Measurements from ENCODE around the gene XAB2.

Gene XAB2

GRCh38 chr19:7648265-7649014 is 19.1 kb upstream of the XAB2 start:
- no peaks in the 10 kb centered on the region for H3K9me3 ChIP-seq
- H3K27ac ChIP-seq: no peak overlapping the region
- DNase-seq: no peak
- TF ChIP-seq CTCF (IDR thresholded peaks at IDR 0.05): no peak
- peaks cover 0 to 26% (median 0%) of the 10 kb centered on the region in 3 donors for H3K36me3 ChIP-seq
- H3K27me3 ChIP-seq: peaks cover 0 to 80% of the 10 kb centered on the region in 2 donors
- H3K4me1 ChIP-seq: no peaks in the 10 kb centered on the region
- H3K4me3 ChIP-seq: no peak overlapping the region
- intact Hi-C loops (cut with DNase I; ENCODE audit: low total_unique reads): loop anchor here (10.0 kb wide), 1 partner anchor 146 kb away; no protein-coding TSS in a partner anchor

DNA sequence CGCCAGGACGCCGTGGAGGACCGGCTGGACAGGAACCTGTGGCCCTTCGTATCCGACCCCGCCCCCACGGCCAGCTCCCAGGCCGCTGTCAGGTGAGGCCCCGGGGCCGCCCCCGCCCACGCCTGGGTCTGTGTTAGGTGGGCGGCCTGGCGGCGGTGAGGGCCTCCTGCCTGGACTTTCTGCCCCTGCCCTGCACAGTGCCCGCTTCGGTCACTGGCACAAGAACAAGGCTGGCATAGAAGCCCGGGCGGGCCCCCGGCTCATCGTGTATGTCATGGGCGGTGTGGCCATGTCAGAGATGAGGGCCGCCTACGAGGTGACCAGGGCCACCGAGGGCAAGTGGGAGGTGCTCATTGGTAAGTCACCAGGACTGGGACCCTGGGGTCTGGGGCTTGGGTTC is 17.8 kb upstream of the XAB2 start:
- TF ChIP-seq CTCF (IDR thresholded peaks at IDR 0.05): no peak
- DNase-seq: no peak
- Histone ChIP-seq H3K9me3 (no peaks in the 10 kb centered on the region), H3K4me1 (no peaks in the 10 kb centered on the region), H3K4me3 (no peak overlapping the region), H3K27me3 (peaks cover 0 to 78% of the 10 kb centered on the region in 2 donors), H3K27ac (no peak overlapping the region), H3K36me3 (peaks cover 0 to 31% (median 0%) of the 10 kb centered on the region in 3 donors)
- intact Hi-C loops (cut with DNase I; ENCODE audit: low total_unique reads): loop anchor here (10.0 kb wide), 1 partner anchor 148 kb away; no protein-coding TSS in a partner anchor

- intact Hi-C loops (cut with DNase I; ENCODE audit: low total_unique reads): loop anchor here (10.0 kb wide), 1 partner anchor 148 kb away; no protein-coding TSS in a partner anchor
- Histone ChIP-seq H3K9me3 (no peaks in the 10 kb centered on the region), H3K27ac (no peak overlapping the region), H3K27me3 (peaks cover 0 to 73% of the 10 kb centered on the region in 2 donors), H3K36me3 (peaks cover 0 to 31% (median 0%) of the 10 kb centered on the region in 3 donors), H3K4me3 (no peak overlapping the region), H3K4me1 (no peaks in the 10 kb centered on the region)
- TF ChIP-seq CTCF (IDR thresholded peaks at IDR 0.05): no peak
- no peak for DNase-seq
These were observed 17.0 kb upstream of the XAB2 start for GRCh38 chr19:7646426-7646700.

DNA sequence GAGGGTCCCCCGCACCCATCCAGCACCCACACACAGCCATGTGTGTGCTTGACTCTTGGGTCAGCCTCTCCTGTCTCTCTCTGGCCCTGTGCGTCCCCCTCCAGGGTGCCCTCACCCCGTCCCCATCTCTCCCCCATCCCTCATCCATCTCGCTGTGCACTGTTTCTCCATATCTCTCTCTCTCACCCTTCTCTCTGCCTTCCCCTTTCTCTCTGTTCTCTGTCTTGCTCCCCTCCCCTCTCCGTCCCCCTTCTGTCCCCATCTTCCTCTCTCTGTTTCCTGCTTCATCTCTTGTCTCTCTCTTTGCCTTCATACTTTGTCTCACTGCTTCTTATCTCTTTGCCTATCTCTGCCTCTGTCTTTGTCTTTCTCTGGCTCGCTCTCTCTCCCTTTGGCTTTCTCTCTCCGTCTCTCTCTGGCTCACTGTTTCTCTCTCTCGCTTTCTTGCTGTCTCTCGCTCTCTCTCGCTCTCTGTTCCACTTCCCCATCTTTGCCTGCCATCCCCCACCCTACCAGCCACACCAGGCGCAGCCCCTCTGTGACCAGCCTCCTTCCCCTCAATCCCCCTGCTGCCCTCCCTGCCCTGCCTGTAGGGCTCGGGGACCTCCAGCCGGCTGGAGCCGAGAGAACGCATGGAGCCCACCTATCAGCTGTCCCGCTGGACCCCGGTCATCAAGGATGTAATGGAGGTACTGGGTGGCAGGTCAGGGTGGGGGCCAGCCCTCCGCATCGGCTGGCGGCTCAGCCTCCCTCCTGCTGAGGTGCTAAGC is 16.5 kb upstream of the XAB2 start:
- no peaks in the 10 kb centered on the region for H3K4me1 ChIP-seq
- no peak overlapping the region for H3K27ac ChIP-seq
- no peak overlapping the region for H3K4me3 ChIP-seq
- no peak for TF ChIP-seq CTCF (IDR thresholded peaks at IDR 0.05)
- DNase-seq: no peak
- peaks cover 0 to 68% of the 10 kb centered on the region in 2 donors for H3K27me3 ChIP-seq
- peaks cover 0 to 31% (median 0%) of the 10 kb centered on the region in 3 donors for H3K36me3 ChIP-seq
- intact Hi-C loops (cut with DNase I; ENCODE audit: low total_unique reads): loop anchor here (10.0 kb wide), 1 partner anchor 149 kb away; no protein-coding TSS in a partner anchor
- H3K9me3 ChIP-seq: no peaks in the 10 kb centered on the region

DNA sequence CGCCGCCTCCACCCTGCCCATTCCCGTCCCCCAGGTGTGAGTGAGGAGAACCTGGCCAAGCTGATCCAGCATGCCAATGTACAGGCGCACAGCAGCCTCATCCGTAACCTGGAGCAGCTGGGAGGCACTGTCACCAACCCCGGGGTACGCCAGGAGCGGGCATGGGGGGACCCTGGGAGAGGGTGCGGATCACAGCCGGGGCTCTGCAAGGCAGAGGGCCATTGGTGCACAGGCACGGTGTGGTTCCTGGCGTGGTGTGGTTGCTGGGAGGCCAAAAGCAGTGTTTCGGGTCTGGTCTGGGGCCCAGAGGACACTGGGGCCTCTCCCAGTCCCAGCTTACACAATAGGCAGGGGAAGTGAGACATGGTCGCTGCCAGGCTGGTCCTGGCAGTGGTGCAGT is 15.8 kb upstream of the XAB2 start:
- TF ChIP-seq CTCF (IDR thresholded peaks at IDR 0.05): no peak
- intact Hi-C loops (cut with DNase I; ENCODE audit: low total_unique reads): loop anchor here (10.0 kb wide), 1 partner anchor 150 kb away; no protein-coding TSS in a partner anchor
- no peak overlapping the region for H3K4me3 ChIP-seq
- no peaks in the 10 kb centered on the region for H3K9me3 ChIP-seq
- H3K4me1 ChIP-seq: no peaks in the 10 kb centered on the region
- H3K36me3 ChIP-seq: peaks cover 0 to 31% (median 0%) of the 10 kb centered on the region in 3 donors
- no peak for DNase-seq
- H3K27ac ChIP-seq: no peak overlapping the region
- H3K27me3 ChIP-seq: peaks cover 0 to 61% of the 10 kb centered on the region in 2 donors
